HUES64 (cell line): ENCODE measurements around the gene SLC13A2.

Experiments
- H3K27ac ChIP-seq: 2 replicates; pipeline ENCODE4 v1.7.0; 2013; ENCODE audit warnings: low read depth, low read length, inconsistent platforms
- H3K27me3 ChIP-seq: 2 replicates; pipeline ENCODE4 v1.6.1; 2013; ENCODE audit warnings: mild to moderate bottlenecking, low read length; ENCODE audit not compliant: insufficient read depth
- H3K36me3 ChIP-seq: 2 replicates; pipeline ENCODE4 v1.6.1; 2013; ENCODE audit warnings: mild to moderate bottlenecking, low read length; ENCODE audit not compliant: insufficient read depth
- H3K4me1 ChIP-seq: 2 replicates; pipeline ENCODE4 v1.6.1; 2013; ENCODE audit warnings: mild to moderate bottlenecking, low read length, moderate library complexity; ENCODE audit not compliant: insufficient read depth
- H3K4me3 ChIP-seq: 2 replicates; pipeline ENCODE4 v1.5.1; 2013; ENCODE audit warnings: mild to moderate bottlenecking, low read length, moderate library complexity
- H3K9ac ChIP-seq: 2 replicates; pipeline ENCODE4 v1.6.1; 2013; ENCODE audit warnings: mild to moderate bottlenecking, low read depth, low read length
- H3K9me3 ChIP-seq: 2 replicates; pipeline ENCODE4 v1.6.1; 2013; ENCODE audit warnings: low read depth, low read length; ENCODE audit not compliant: insufficient read depth
- WGBS: fragments of 150-250, 120-280 bp; methylation state at CpG from one replicate; pipeline ENCODE4 v1.1.7; 2013; ENCODE audit warnings: missing lambda C conversion rate; 5-methylcytosine and 5-hydroxymethylcytosine counted together

Gene SLC13A2

DNA sequence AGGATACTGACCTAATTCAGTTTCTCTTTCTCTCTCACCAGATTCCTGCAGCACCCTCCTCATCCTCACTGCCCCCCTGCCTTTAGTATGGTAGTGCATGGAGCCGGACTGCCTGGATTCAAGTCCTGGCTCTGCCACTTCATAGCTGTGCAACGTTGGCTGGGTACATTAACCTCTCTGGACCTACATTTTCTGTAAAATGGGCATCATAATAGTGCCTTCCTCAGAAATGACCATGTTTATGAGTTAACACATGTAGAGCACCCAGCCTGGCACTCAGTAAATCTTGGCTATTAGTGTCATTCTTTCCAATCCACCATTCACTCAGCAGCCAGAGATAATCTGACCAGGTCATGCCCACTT, 71.7 kb downstream of the SLC13A2 start:
- no peak overlapping the region for H3K4me3 ChIP-seq
- H3K36me3 ChIP-seq = peaks cover 12% of the 10 kb centered on the region
- no peak overlapping the region for H3K9ac ChIP-seq
- no peaks in the 10 kb centered on the region for H3K9me3 ChIP-seq
- peaks cover 10% of the 10 kb centered on the region for H3K4me1 ChIP-seq
- H3K27ac ChIP-seq = no peak overlapping the region; the same call in 1 of the 2 replicates
- no peaks in the 10 kb centered on the region for H3K27me3 ChIP-seq
- WGBS = 95% methylated on average over 2 of the region's 2 CpGs

DNA sequence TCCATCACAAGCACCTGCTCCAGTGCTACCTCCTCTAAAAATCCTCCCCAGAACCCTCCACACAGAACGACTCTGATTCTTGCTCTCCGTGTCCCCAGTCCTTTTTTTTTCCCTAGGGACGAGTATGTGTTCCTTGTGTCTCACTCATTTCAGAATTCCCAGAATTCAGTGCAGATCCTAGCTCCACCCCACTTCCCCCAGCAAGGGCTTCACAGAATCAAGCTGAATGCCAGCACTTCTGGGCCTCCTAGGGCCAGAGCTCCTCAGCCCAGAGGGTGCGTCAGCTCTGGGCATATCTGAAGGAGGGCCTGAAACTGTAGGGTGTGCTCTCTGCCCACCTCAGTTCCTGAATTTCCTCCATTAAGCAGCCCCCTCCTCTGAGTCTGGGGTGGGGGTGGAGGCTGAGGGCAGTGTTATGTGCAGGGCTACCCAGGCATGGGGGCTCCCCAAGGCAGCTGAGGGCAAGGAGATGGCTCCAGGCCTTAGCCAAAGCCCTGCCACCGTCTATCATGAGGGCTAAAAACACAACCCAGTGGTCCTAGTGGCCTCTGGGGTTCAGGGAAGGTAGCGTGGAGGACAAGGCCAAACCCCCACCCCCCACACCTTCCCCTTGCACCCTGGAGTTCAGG, 72.5 kb downstream of the SLC13A2 start:
- Histone ChIP-seq H3K9ac (no peak overlapping the region), H3K36me3 (peaks cover 12% of the 10 kb centered on the region), H3K9me3 (no peaks in the 10 kb centered on the region), H3K4me1 (peaks cover 10% of the 10 kb centered on the region), H3K27me3 (no peaks in the 10 kb centered on the region), H3K27ac (no peak overlapping the region), H3K4me3 (no peak overlapping the region)
- WGBS = 81% methylated on average over 6 of the region's 6 CpGs

DNA sequence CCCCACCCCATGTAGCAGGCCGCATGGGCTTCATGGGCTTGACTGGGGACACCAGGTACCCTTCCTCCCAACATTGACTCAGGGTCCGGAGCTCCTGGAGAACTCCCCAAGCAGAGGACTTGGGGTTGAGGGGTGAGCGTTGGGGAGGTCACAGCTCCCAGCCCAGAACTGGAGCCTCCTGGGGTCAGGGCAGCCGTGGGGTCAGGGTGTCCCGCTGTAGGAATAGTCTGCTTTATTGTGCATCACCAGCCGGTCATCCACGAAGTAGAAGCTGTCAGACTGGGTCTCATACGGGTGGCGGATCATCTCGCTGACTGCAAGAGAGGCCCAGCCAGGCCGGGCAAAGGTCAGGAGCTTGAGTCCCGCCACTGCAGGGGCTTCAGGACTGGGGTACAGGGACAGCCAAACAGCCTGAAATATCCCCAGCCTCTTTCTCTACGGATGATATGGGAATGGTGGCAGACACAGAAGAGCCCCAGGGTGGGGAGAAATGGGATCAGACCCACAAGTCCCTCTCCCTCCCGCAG, 73.7 kb downstream of the SLC13A2 start:
- H3K4me1 ChIP-seq = peaks cover 10% of the 10 kb centered on the region

More for the DNA sequence above, 73.7 kb downstream of the SLC13A2 start:
- no peaks in the 10 kb centered on the region for H3K9me3 ChIP-seq
- peaks cover 12% of the 10 kb centered on the region for H3K36me3 ChIP-seq
- no peak overlapping the region for H3K27ac ChIP-seq
- H3K27me3 ChIP-seq = no peaks in the 10 kb centered on the region
- 95% methylated on average over 13 of the region's 14 CpGs for WGBS
- H3K9ac ChIP-seq = no peak overlapping the region
- no peak overlapping the region for H3K4me3 ChIP-seq
